DND-41 (cell line): ENCODE results near the gene PROSER3.

ENCODE experiments used
- ATAC-seq: fragments of 200-7000 bp; cut with Tn5 transposase; 3 replicates; pipeline ENCODE4 v1.9.1; 2021; ENCODE audit warnings: low read depth; ENCODE audit not compliant: insufficient read depth
- DNase-seq: peaks from one replicate; pipeline ENCODE4 v3.0.0-alpha.2; 2020
- H2AFZ ChIP-seq: 2 replicates; pipeline ENCODE4 v1.6.0; 2012; ENCODE audit warnings: low read depth, low read length
- H3K27ac ChIP-seq: 2 replicates; pipeline ENCODE4 v1.5.1; 2012; ENCODE audit warnings: low read length, inconsistent platforms
- H3K27me3 ChIP-seq: fragments of 200-600 bp; sonication (generic); 2 replicates; pipeline ENCODE4 v1.6.0; 2012; ENCODE audit warnings: low read length, mild to moderate bottlenecking, inconsistent platforms; ENCODE audit not compliant: insufficient read depth, poor library complexity
- H3K36me3 ChIP-seq: 2 replicates; pipeline ENCODE4 v1.5.1; 2012; ENCODE audit warnings: low read length, inconsistent platforms; ENCODE audit not compliant: insufficient read depth
- H3K4me1 ChIP-seq: 2 replicates; pipeline ENCODE4 v1.5.1; 2012; ENCODE audit warnings: mild to moderate bottlenecking, low read length; ENCODE audit not compliant: insufficient read depth
- H3K4me2 ChIP-seq: 2 replicates; pipeline ENCODE4 v1.6.0; 2012; ENCODE audit warnings: mild to moderate bottlenecking, moderate library complexity, low read length, inconsistent platforms; ENCODE audit not compliant: insufficient read depth
- H3K4me3 ChIP-seq, 2 experiments: fragments of 200-600 bp in 1 of 2; shearing (Covaris generic) in 1 of 2; 2 replicates each; pipeline ENCODE4 v1.5.1; 2012 to 2016; ENCODE audit warnings: inconsistent platforms in 2 of 2, low read length in 2 of 2, mild to moderate bottlenecking in 2 of 2, low read depth in 1 of 2, moderate library complexity in 1 of 2
- H3K79me2 ChIP-seq: 2 replicates; pipeline ENCODE4 v1.6.0; 2012; ENCODE audit warnings: low read length, inconsistent platforms; ENCODE audit not compliant: insufficient read depth
- H3K9ac ChIP-seq: 2 replicates; pipeline ENCODE4 v1.6.0; 2012; ENCODE audit warnings: low read depth, mild to moderate bottlenecking, inconsistent platforms, low read length, moderate library complexity
- H3K9me3 ChIP-seq: 2 replicates; pipeline ENCODE4 v1.5.1; 2012; ENCODE audit warnings: low read length, moderate library complexity, mild to moderate bottlenecking, inconsistent platforms; ENCODE audit not compliant: insufficient read depth, severe bottlenecking
- H4K20me1 ChIP-seq: 2 replicates; pipeline ENCODE4 v1.6.0; 2012; ENCODE audit warnings: low read length; ENCODE audit not compliant: insufficient read depth
- CTCF ChIP-seq: IDR thresholded peaks from 2 replicates; pipeline ENCODE4 v1.5.1; 2012; ENCODE audit warnings: borderline replicate concordance, low read length, moderate library complexity, mild to moderate bottlenecking; ENCODE audit not compliant: poor library complexity, severe bottlenecking; ENCODE audit errors: extremely low read depth
- EZH2 ChIP-seq: IDR thresholded peaks from 3 replicates; pipeline ENCODE4 v1.6.1; 2012; ENCODE audit warnings: borderline replicate concordance, low read depth, mild to moderate bottlenecking, moderate library complexity, low read length, inconsistent platforms; ENCODE audit not compliant: severe bottlenecking

PROSER3 gene

GRCh38 chr19:35744430-35745327 lies 13.3 kb upstream of the PROSER3 start:
- H3K4me1 ChIP-seq: peaks cover 76% of the 10 kb centered on the region
- no peaks in the 10 kb centered on the region for H4K20me1 ChIP-seq
- peak overlapping the region; percentile 94 for H3K9ac ChIP-seq
- peak; percentile 96 for DNase-seq
- H3K27ac ChIP-seq: peak overlapping the region; percentile 97
- TF ChIP-seq EZH2 (no peak), CTCF (peak; percentile 65)
- ATAC-seq: peak; percentile 47
- H2AFZ ChIP-seq: peak overlapping the region; percentile 85
- H3K4me3 ChIP-seq: peak overlapping the region; percentile 64 to 86
- H3K4me2 ChIP-seq: peak overlapping the region; percentile 99
- H3K36me3 ChIP-seq: peaks cover 11% of the 10 kb centered on the region
- no peaks in the 10 kb centered on the region for H3K27me3 ChIP-seq
- H3K79me2 ChIP-seq: peaks cover 38% of the 10 kb centered on the region
- H3K9me3 ChIP-seq: no peaks in the 10 kb centered on the region

- H3K4me1 ChIP-seq: peaks cover 76% of the 10 kb centered on the region
- peak within 1 kb of the TSS; percentile 97 for H3K27ac ChIP-seq
- H3K27me3 ChIP-seq: no peaks in the 10 kb centered on the region
- peak within 1 kb of the TSS; percentile 94 for H3K9ac ChIP-seq
- TF ChIP-seq CTCF: no peak
- no peak for TF ChIP-seq EZH2
- H4K20me1 ChIP-seq: 0 out of 2 replicates have a peak, but pooled peaks cover 3% of the 10 kb centered on the region
- peak within 1 kb of the TSS; percentile 64 to 86 for H3K4me3 ChIP-seq
- H3K79me2 ChIP-seq: peaks cover 43% of the 10 kb centered on the region
- ATAC-seq (peak; percentile 55), DNase-seq (peak; percentile 99)
- peak within 1 kb of the TSS; percentile 99 for H3K4me2 ChIP-seq
- H3K9me3 ChIP-seq: no peaks in the 10 kb centered on the region
- peak within 1 kb of the TSS; percentile 85 for H2AFZ ChIP-seq
- peaks cover 11% of the 10 kb centered on the region for H3K36me3 ChIP-seq
Measured at GRCh38 chr19:35745328-35746086, 12.5 kb upstream of the PROSER3 start, which contains the start of the genes PSENEN and U2AF1L4. PSENEN (plus strand) TSS chr19:35745651; CDS start chr19:35745931, 280 bp downstream. U2AF1L4 (minus strand) TSS chr19:35745418; CDS start chr19:35745391, 27 bp downstream.

DNA sequence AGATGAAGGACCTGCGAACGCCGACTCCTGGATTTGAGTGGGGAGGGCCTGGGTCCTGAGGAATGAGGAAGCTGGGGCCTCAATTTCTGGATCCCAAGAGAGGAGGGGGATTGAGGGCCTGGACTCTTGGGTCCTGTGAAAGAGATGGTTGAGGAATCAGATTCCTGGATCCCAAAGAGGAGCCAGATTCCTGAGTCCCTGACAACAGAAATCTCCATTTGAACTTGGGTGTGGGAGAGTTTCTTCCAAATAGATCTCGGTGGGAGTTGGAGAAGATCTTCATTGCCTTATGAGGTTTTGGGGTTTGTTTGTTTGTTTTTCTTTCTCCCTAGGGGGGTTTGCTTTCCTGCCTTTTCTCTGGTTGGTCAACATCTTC lies 11.9 kb upstream of the PROSER3 start:
- no peak overlapping the region for H2AFZ ChIP-seq
- TF ChIP-seq CTCF (no peak), EZH2 (no peak)
- H3K27ac ChIP-seq: peak overlapping the region; percentile 77

More for the DNA sequence above, 11.9 kb upstream of the PROSER3 start:
- Histone ChIP-seq H3K4me1 (peaks cover 71% of the 10 kb centered on the region), H3K9me3 (no peaks in the 10 kb centered on the region), H3K36me3 (peaks cover 11% of the 10 kb centered on the region), H3K27me3 (no peaks in the 10 kb centered on the region), H3K4me3 (peak overlapping the region; percentile 64 to 65), H3K79me2 (peaks cover 43% of the 10 kb centered on the region), H3K4me2 (peak overlapping the region; percentile 68), H3K9ac (peak overlapping the region; percentile 94), H4K20me1 (0 out of 2 replicates have a peak, but pooled peaks cover 3% of the 10 kb centered on the region)
- ATAC-seq: no peak
- no peak for DNase-seq
